A549 (cell line): Measurements from ENCODE around the gene B3GALT2. TPM values are rescaled to one million over a fixed set of nuclear protein-coding genes. Genes with fewer than 3 reads are reported as not detected.

ENCODE experiments used
- ATAC-seq, 2 experiments: fragments of 200-7000 bp in 1 of 2; fragments of >200 bp in 1 of 2; cut with Nextera tagmentation in 1 of 2; cut with Tn5 transposase in 1 of 2; 3 replicates each; pipeline versions ENCODE4 v1.8.0 to v1.9.1; 2018 to 2020; ENCODE audit warnings: mild to moderate bottlenecking in 1 of 2, moderate library complexity in 1 of 2
- CTCF ChIA-PET: fragments of 300-600 bp; sonication (Branson Sonifier 250); formaldehyde crosslinking; extraction: SDS; loops from one replicate; lab custom pipeline; 2021; ENCODE audit warnings: antibody characterized with exemption, inconsistent platforms; lab: Yijun Ruan, JAX
- POLR2A ChIA-PET: fragments of 350-600 bp; formaldehyde crosslinking; extraction: SDS; loops from one replicate; lab custom pipeline; 2021; ENCODE audit warnings: antibody characterized with exemption, inconsistent platforms; lab: Yijun Ruan, JAX
- DNase-seq, 2 experiments: peaks; one replicate each; pipeline versions ENCODE4 v3.0.0 to v3.0.0-alpha.2; 2011 to 2016; ENCODE audit warnings: low read depth in 1 of 2, low spot score in 1 of 2
- FAIRE-seq: peaks from 2 replicates; lab custom pipeline; 2011; peaks lifted over from hg19 to GRCh38; lab: Jason Lieb, UNC
- H3K27ac ChIP-seq, 2 experiments: fragments of >200 bp; sonication (Bioruptor Twin); formaldehyde crosslinking; 3 replicates each; pipeline ENCODE4 v1.5.1; 2016 to 2017
- H3K4me1 ChIP-seq: fragments of >200 bp; sonication (Bioruptor Twin); formaldehyde crosslinking; 3 replicates; pipeline ENCODE4 v1.6.1; 2016
- H3K4me2 ChIP-seq: fragments of >200 bp; sonication (Bioruptor Twin); formaldehyde crosslinking; 3 replicates; pipeline ENCODE4 v1.6.1; 2016
- H3K4me3 ChIP-seq: fragments of >200 bp; sonication (Bioruptor Twin); formaldehyde crosslinking; 3 replicates; pipeline ENCODE4 v1.5.1; 2016
- H3K9me3 ChIP-seq: fragments of >200 bp; sonication (Bioruptor Twin); formaldehyde crosslinking; 3 replicates; pipeline ENCODE4 v1.6.1; 2016
- ATOH8 ChIP-seq: fragments of 250-450 bp; sonication (Bioruptor Pico); IDR thresholded peaks from 2 replicates; pipeline ENCODE4 v1.5.0; 2020; ENCODE audit warnings: low read depth, mild to moderate bottlenecking, moderate library complexity
- BHLHE40 ChIP-seq: IDR thresholded peaks from 2 replicates; pipeline ENCODE4 v1.6.1; 2012; ENCODE audit warnings: low read depth, low read length, inconsistent platforms
- CHD4 ChIP-seq: fragments of 200-600 bp; sonication (generic); IDR thresholded peaks from 2 replicates; pipeline ENCODE4 v1.6.1; 2016; ENCODE audit warnings: antibody characterized with exemption, mild to moderate bottlenecking, borderline replicate concordance
- CTCF ChIP-seq: fragments of >200 bp; sonication (Bioruptor Twin); formaldehyde crosslinking; IDR thresholded peaks from 3 replicates; pipeline ENCODE4 v1.5.1; 2016
- E2F6 ChIP-seq: IDR thresholded peaks from 2 replicates; pipeline ENCODE4 v1.6.1; 2012; ENCODE audit warnings: low read depth, borderline replicate concordance
- EHF ChIP-seq: fragments of 250-450 bp; sonication (Bioruptor Pico); IDR thresholded peaks from 2 replicates; pipeline ENCODE4 v1.5.0; 2020; ENCODE audit warnings: mild to moderate bottlenecking
- EHMT2 ChIP-seq: fragments of 200-600 bp; sonication (generic); IDR thresholded peaks from 2 replicates; pipeline ENCODE4 v1.6.1; 2016; ENCODE audit warnings: antibody characterized with exemption, low read depth, mild to moderate bottlenecking, moderate library complexity
- ESRRA ChIP-seq: fragments of 150-350 bp; IDR thresholded peaks from 2 replicates; pipeline ENCODE4 v1.6.1; 2014; ENCODE audit warnings: mild to moderate bottlenecking, low read length, borderline replicate concordance
- FOSL2 ChIP-seq, 2 experiments: fragments of 450-650 bp in 1 of 2; fragments of >200 bp in 1 of 2; sonication (Bioruptor Twin) in 1 of 2; formaldehyde crosslinking; IDR thresholded peaks; 2 replicates each; pipeline versions ENCODE4 v1.5.0 to v1.6.1; 2016 to 2020; ENCODE audit warnings: mild to moderate bottlenecking in 1 of 2, moderate library complexity in 1 of 2
- HES2 ChIP-seq: fragments of >200 bp; sonication (Bioruptor Twin); formaldehyde crosslinking; IDR thresholded peaks from 2 replicates; pipeline ENCODE4 v1.6.1; 2016
- NPAS2 ChIP-seq: fragments of 250-450 bp; sonication (Bioruptor Pico); IDR thresholded peaks from 2 replicates; pipeline ENCODE4 v1.8.0; 2022; ENCODE audit warnings: mild to moderate bottlenecking, moderate library complexity, borderline replicate concordance
- RAD21 ChIP-seq, 2 experiments: fragments of >200 bp in 1 of 2; sonication (Bioruptor Twin) in 1 of 2; formaldehyde crosslinking in 1 of 2; IDR thresholded peaks in 1 of 2; conservative IDR thresholded peaks in 1 of 2; 2 replicates in 1 of 2; 3 replicates in 1 of 2; pipeline ENCODE4 v1.6.1; 2012 to 2018; ENCODE audit warnings: inconsistent platforms in 1 of 2
- RARB ChIP-seq: fragments of 250-450 bp; sonication (Bioruptor Pico); IDR thresholded peaks from 2 replicates; pipeline ENCODE4 v1.8.0; 2021; ENCODE audit warnings: mild to moderate bottlenecking, moderate library complexity
- TP53 ChIP-seq: fragments of 250-450 bp; sonication (Bioruptor Pico); IDR thresholded peaks from 2 replicates; pipeline ENCODE4 v1.5.0; 2021; ENCODE audit warnings: mild to moderate bottlenecking, moderate library complexity
- ZC3H11A ChIP-seq: fragments of 450-650 bp; IDR thresholded peaks from 2 replicates; pipeline ENCODE4 v1.6.1; 2014; ENCODE audit warnings: antibody characterized with exemption, mild to moderate bottlenecking
- ZFP36 ChIP-seq: fragments of 450-650 bp; IDR thresholded peaks from 2 replicates; pipeline ENCODE4 v1.6.1; 2014; ENCODE audit warnings: borderline replicate concordance; ENCODE audit not compliant: partially characterized antibody
- ZSCAN20 ChIP-seq: fragments of 250-450 bp; sonication (Bioruptor Pico); IDR thresholded peaks from 2 replicates; pipeline ENCODE4 v1.8.0; 2022; ENCODE audit warnings: mild to moderate bottlenecking, moderate library complexity
- WGBS: methylation state at CpG from one replicate; pipeline ENCODE4 v1.1.6; 2017; ENCODE audit errors: missing lambda C conversion rate; 5-methylcytosine and 5-hydroxymethylcytosine counted together
- polyA plus RNA-seq, 4 experiments: library from polyadenylated mRNA; depleted of rRNA in 3 of 4; stranded (reverse); fragments of >200 nt; fragmentation: RNase III in 1 of 4; extraction: RNeasy Plus Mini Kit Qiagen cat#74134 plus additional on column Dnase treatment in 1 of 4; gene quantifications; 2 replicates in 3 of 4; 3 replicates in 1 of 4; pipeline ENCODE4 v1.2.3, GENCODE V29; 2011 to 2017

The B3GALT2 gene
- polyA plus RNA-seq, 2 of the 4 experiments (the other 2 are of a cell fraction), result not detected

GRCh38 chr1:193210996-193211395 is 24.6 kb upstream of the B3GALT2 start:
- H3K27ac ChIP-seq, result peak overlapping the region; percentile 34 to 52; a peak in 4 of 6 replicates
- FAIRE-seq, result no peak
- no peak for TF ChIP-seq ZSCAN20 (CRISPR knock-in tag)
- TF ChIP-seq E2F6, result no peak
- no peak for TF ChIP-seq NPAS2
- no peak for TF ChIP-seq EHMT2
- no peak for TF ChIP-seq CTCF
- no peak for TF ChIP-seq FOSL2 (IDR thresholded peaks at IDR 0.05)
- TF ChIP-seq FOSL2 (CRISPR knock-in tag; IDR thresholded peaks at IDR 0.05), result no peak
- TF ChIP-seq, all 56 proteins: peak for 0
- ChIA-PET CTCF (no interaction called here), POLR2A (no interaction called here)
- DNase-seq, result no peak
- Histone ChIP-seq H3K4me1 (peaks cover 26% of the 10 kb centered on the region), H3K4me3 (no peak overlapping the region), H3K4me2 (peak overlapping the region; percentile 55), H3K9me3 (no peaks in the 10 kb centered on the region)
- WGBS, result 94% methylated on average over 7 of the region's 7 CpGs
- ATAC-seq, result no peak; a peak in 2 of 6 replicates

- ATAC-seq (no peak), FAIRE-seq (no peak), DNase-seq (no peak)
- Histone ChIP-seq H3K4me3 (no peak overlapping the region), H3K9me3 (no peaks in the 10 kb centered on the region), H3K4me2 (no peak overlapping the region), H3K4me1 (peaks cover 18% of the 10 kb centered on the region; the same call in 1 of the 3 replicates), H3K27ac (no peak overlapping the region)
- WGBS, result 95% methylated on average over 2 of the region's 2 CpGs
- TF ChIP-seq ESRRA (no peak), ZSCAN20 (CRISPR knock-in tag) (no peak), ZFP36 (no peak), ATOH8 (CRISPR knock-in tag) (no peak), TP53 (no peak), NPAS2 (no peak), CHD4 (no peak)
- POLR2A ChIA-PET, result no interaction called here
- CTCF ChIA-PET, result no interaction called here
These were observed 14.6 kb upstream of the B3GALT2 start for GRCh38 chr1:193201021-193201420.

- CTCF ChIA-PET, result interaction anchor here (0.6 kb wide), 1 partner anchor 159 kb away, joined by 3 read pairs; no protein-coding TSS in a partner anchor
- TF ChIP-seq EHF (no peak), ATOH8 (CRISPR knock-in tag) (no peak), HES2 (no peak), BHLHE40 (no peak), RAD21 (conservative IDR thresholded peaks at IDR 0.05 in 1 of 2, IDR thresholded peaks at IDR 0.05 in 1 of 2) (no peak), RARB (no peak), ZC3H11A (no peak)
- POLR2A ChIA-PET, result no interaction called here
These were observed 13.5 kb upstream of the B3GALT2 start for GRCh38 chr1:193199940-193200339.

More at GRCh38 chr1:193199940-193200339, 13.5 kb upstream of the B3GALT2 start:
- no peak overlapping the region for H3K4me2 ChIP-seq
- ATAC-seq (no peak), DNase-seq (no peak), FAIRE-seq (no peak)
- H3K27ac ChIP-seq, result no peak overlapping the region
- H3K9me3 ChIP-seq, result no peaks in the 10 kb centered on the region
- 90% methylated on average over 4 of the region's 4 CpGs for WGBS
- H3K4me3 ChIP-seq, result no peak overlapping the region
- H3K4me1 ChIP-seq, result peaks cover 18% of the 10 kb centered on the region; the same call in 1 of the 3 replicates
